Measurements from ENCODE around the gene AHNAK2. TPM values are rescaled to one million over a fixed set of nuclear protein-coding genes. Genes with fewer than 3 reads are reported as not detected.
"Not testable (repeated sequence)": the region's sequence is repeated elsewhere in the genome, so short reads cannot be mapped to it uniquely, and the experiment has no call there.

AHNAK2 gene
- total RNA-seq, 1 experiment from 2014 or later: 223 TPM

GRCh38 chr14:104923640-104924420 is 54.3 kb downstream of the AHNAK2 start:
- CTCF ChIA-PET: no interaction called here
- BruUV-seq (replicated peaks): no TSS peak

GRCh38 chr14:104919993-104920315 is 58.2 kb downstream of the AHNAK2 start:
- DNase-seq (ENCODE audit: low read depth, low spot score): no peak
- CTCF ChIA-PET: no interaction called here
- in situ Hi-C loops (cut with HindIII; ENCODE audit: low pct_unique_long_range_greater_than_20kb, low sequenced_read_pairs) (no loop called here), intact Hi-C loops (cut with micrococcal nuclease; ENCODE audit: unreplicated experiment) (no loop called here)
- Histone ChIP-seq H3K9me3 (ENCODE audit: control insufficient read depth, insufficient read depth, low read depth, low read length) (no peaks in the 10 kb centered on the region), H3K36me3 (ENCODE audit: control insufficient read depth, insufficient read depth, low read length) (no peaks in the 10 kb centered on the region), H3K27ac (ENCODE audit: low read length) (no peak overlapping the region), H3K27me3 (ENCODE audit: control insufficient read depth, insufficient read depth, low read length) (no peaks in the 10 kb centered on the region), H3K4me1 (ENCODE audit: control insufficient read depth, insufficient read depth, low read length) (no peaks in the 10 kb centered on the region), H3K4me3 (ENCODE audit: low read depth in 2 of 2, low read length in 2 of 2) (no peak overlapping the region)
- POLR2A ChIA-PET: no interaction called here
- TF ChIP-seq CTCF (IDR thresholded peaks at IDR 0.05) (no peak), POLR2AphosphoS5 (IDR thresholded peaks at IDR 0.05; ENCODE audit: low read depth, low read length) (no peak), TCF7L2 (IDR thresholded peaks at IDR 0.05; ENCODE audit: low read depth, low read length) (no peak)
- no peak for ATAC-seq
- no TSS peak for BruUV-seq (replicated peaks)

More at GRCh38 chr14:104923640-104924420, 54.3 kb downstream of the AHNAK2 start:
- no peak overlapping the region for H3K4me3 ChIP-seq (ENCODE audit: low read depth in 2 of 2, low read length in 2 of 2)
- H3K27ac ChIP-seq (ENCODE audit: low read length): no peak overlapping the region
- DNase-seq (ENCODE audit: low read depth, low spot score) (no peak), ATAC-seq (no peak)
- no peaks in the 10 kb centered on the region for H3K36me3 ChIP-seq (ENCODE audit: control insufficient read depth, insufficient read depth, low read length)
- in situ Hi-C loops (cut with HindIII; ENCODE audit: low pct_unique_long_range_greater_than_20kb, low sequenced_read_pairs): no loop called here
- POLR2A ChIA-PET: no interaction called here
- H3K4me1 ChIP-seq (ENCODE audit: control insufficient read depth, insufficient read depth, low read length): no peaks in the 10 kb centered on the region; the same call in 1 of the 2 replicates
- intact Hi-C loops (cut with micrococcal nuclease; ENCODE audit: unreplicated experiment): no loop called here
- TF ChIP-seq REST (IDR thresholded peaks at IDR 0.05; ENCODE audit: insufficient read depth in 1 of 2, low read depth in 2 of 2, low read length in 1 of 2): no peak
- TF ChIP-seq SIN3A (IDR thresholded peaks at IDR 0.05; ENCODE audit: borderline replicate concordance, insufficient read depth, low read depth, low read length): no peak
- no peak for TF ChIP-seq CTCF (IDR thresholded peaks at IDR 0.05)
- TF ChIP-seq TCF7L2 (IDR thresholded peaks at IDR 0.05; ENCODE audit: low read depth, low read length): no peak
- no peak for TF ChIP-seq POLR2AphosphoS5 (IDR thresholded peaks at IDR 0.05; ENCODE audit: low read depth, low read length)
- H3K27me3 ChIP-seq (ENCODE audit: control insufficient read depth, insufficient read depth, low read length): no peaks in the 10 kb centered on the region
- no peaks in the 10 kb centered on the region for H3K9me3 ChIP-seq (ENCODE audit: control insufficient read depth, insufficient read depth, low read depth, low read length)

GRCh38 chr14:104919152-104919992 is 58.8 kb downstream of the AHNAK2 start:
- DNase-seq (ENCODE audit: low read depth, low spot score); intact Hi-C loops (cut with micrococcal nuclease; ENCODE audit: unreplicated experiment); BruUV-seq (replicated peaks); H3K27me3 ChIP-seq (ENCODE audit: control insufficient read depth, insufficient read depth, low read length); H3K4me1 ChIP-seq (ENCODE audit: control insufficient read depth, insufficient read depth, low read length); H3K4me3 ChIP-seq (ENCODE audit: low read depth in 2 of 2, low read length in 2 of 2); H3K27ac ChIP-seq (ENCODE audit: low read length); ATAC-seq; in situ Hi-C loops (cut with HindIII; ENCODE audit: low pct_unique_long_range_greater_than_20kb, low sequenced_read_pairs); POLR2A ChIA-PET; H3K9me3 ChIP-seq (ENCODE audit: control insufficient read depth, insufficient read depth, low read depth, low read length); H3K36me3 ChIP-seq (ENCODE audit: control insufficient read depth, insufficient read depth, low read length): not testable (repeated sequence)
- CTCF ChIA-PET: interaction anchor here (1.0 kb wide), 1 partner anchor 13 kb away, joined by 3 read pairs; no protein-coding TSS in a partner anchor
